H1 (cell line): ENCODE measurements around the gene MELTF. TPM values are rescaled to one million over a fixed set of nuclear protein-coding genes. Genes with fewer than 3 reads are reported as not detected.
A peak's percentile ranks its signal among the peaks of the same experiment; 100 is the strongest.

Experiments
- CTCF ChIA-PET: fragments of 300-600 bp; sonication (Branson Sonifier 250); formaldehyde crosslinking; loops from one replicate; lab custom pipeline; 2021; ENCODE audit not compliant: partially characterized antibody; lab: Charles Lee
- POLR2A ChIA-PET: fragments of 300-600 bp; sonication (Branson Sonifier 250); formaldehyde crosslinking; loops from one replicate; lab custom pipeline; 2021; ENCODE audit warnings: inconsistent platforms; ENCODE audit not compliant: partially characterized antibody; lab: Charles Lee
- DNase-seq, 2 experiments: peaks; one replicate each; pipeline versions ENCODE4 v3.0.0 to v3.0.0-alpha.2; 2010 to 2022; ENCODE audit warnings: low spot score in 2 of 2, low read depth in 1 of 2, mixed read lengths in 1 of 2
- FAIRE-seq: peaks from 2 replicates; lab custom pipeline; 2011; peaks lifted over from hg19 to GRCh38; lab: Jason Lieb, UNC
- H2AFZ ChIP-seq: 2 replicates; pipeline ENCODE4 v1.8.1; 2012; ENCODE audit warnings: low read length, inconsistent platforms
- H2AK5ac ChIP-seq: 2 replicates; pipeline ENCODE4 v1.6.1; 2013; ENCODE audit warnings: low read depth, low read length
- H2BK120ac ChIP-seq: replicated peaks from 2 replicates; pipeline ENCODE3; 2013; ENCODE audit warnings: low read depth, low read length, inconsistent platforms
- H2BK12ac ChIP-seq: 2 replicates; pipeline ENCODE4 v1.6.1; 2013; ENCODE audit warnings: low read depth, low read length
- H2BK15ac ChIP-seq: 2 replicates; pipeline ENCODE4 v1.6.1; 2013; ENCODE audit warnings: low read length
- H2BK20ac ChIP-seq: 2 replicates; pipeline ENCODE4 v1.6.1; 2013; ENCODE audit warnings: low read length
- H2BK5ac ChIP-seq: 2 replicates; pipeline ENCODE4 v1.6.1; 2013; ENCODE audit warnings: low read depth, low read length
- H3K14ac ChIP-seq: 2 replicates; pipeline ENCODE4 v1.6.1; 2013; ENCODE audit warnings: inconsistent platforms; ENCODE audit not compliant: insufficient read length
- H3K18ac ChIP-seq: 2 replicates; pipeline ENCODE4 v1.6.1; 2013; ENCODE audit warnings: low read length; ENCODE audit errors: extremely low read depth
- H3K23ac ChIP-seq: 2 replicates; pipeline ENCODE4 v1.6.1; 2013; ENCODE audit warnings: inconsistent platforms; ENCODE audit not compliant: insufficient read length
- H3K23me2 ChIP-seq: 2 replicates; pipeline ENCODE4 v1.6.1; 2013; ENCODE audit warnings: low read depth, low read length
- H3K27ac ChIP-seq: 2 replicates; pipeline ENCODE4 v1.6.1; 2011; ENCODE audit warnings: low read depth, low read length, inconsistent platforms
- H3K27me3 ChIP-seq, 4 experiments: replicated peaks in 1 of 4; 1 replicate in 1 of 4; 2 replicates in 3 of 4; pipeline versions ENCODE4 v1.6.1 to v1.8.1; 2011 to 2013; ENCODE audit warnings: low read length in 3 of 4, mild to moderate bottlenecking in 3 of 4, inconsistent platforms in 2 of 4, mixed read lengths in 2 of 4, moderate library complexity in 1 of 4; ENCODE audit not compliant: control insufficient read depth in 3 of 4, insufficient read depth in 3 of 4; ENCODE audit errors: extremely low read depth in 1 of 4
- H3K36me3 ChIP-seq, 4 experiments: 2 replicates each; pipeline versions ENCODE4 v1.6.1 to v1.8.1; 2011 to 2013; ENCODE audit warnings: mild to moderate bottlenecking in 4 of 4, low read length in 3 of 4, moderate library complexity in 2 of 4, control low read depth in 1 of 4, inconsistent platforms in 1 of 4; ENCODE audit not compliant: insufficient read depth in 4 of 4, control insufficient read depth in 2 of 4
- H3K4ac ChIP-seq: replicated peaks from 2 replicates; pipeline ENCODE3; 2013; ENCODE audit warnings: low read length, low read depth, mixed read lengths, inconsistent platforms; ENCODE audit not compliant: insufficient read length
- H3K4me1 ChIP-seq, 4 experiments: replicated peaks in 1 of 4; 1 replicate in 1 of 4; 2 replicates in 3 of 4; pipeline versions ENCODE4 v1.6.1 to v1.8.1; 2011 to 2013; ENCODE audit warnings: low read length in 3 of 4, inconsistent platforms in 2 of 4, mixed read lengths in 1 of 4; ENCODE audit not compliant: insufficient read depth in 4 of 4, control insufficient read depth in 3 of 4
- H3K4me2 ChIP-seq, 2 experiments: 2 replicates each; pipeline versions ENCODE4 v1.6.1 to v1.8.1; 2011 to 2013; ENCODE audit warnings: low read depth in 2 of 2, low read length in 2 of 2, control low read depth in 1 of 2, inconsistent platforms in 1 of 2, mild to moderate bottlenecking in 1 of 2; ENCODE audit not compliant: insufficient read depth in 1 of 2
- H3K4me3 ChIP-seq, 4 experiments: fragments of 200-600, 300-600 bp in 1 of 4; sonication (generic), shearing (Covaris generic), sonication (Bioruptor Twin) in 1 of 4; 2 replicates each; pipeline versions ENCODE4 v1.5.1 to v1.8.1; 2011 to 2016; ENCODE audit warnings: low read length in 4 of 4, low read depth in 3 of 4, control low read depth in 2 of 4, inconsistent platforms in 2 of 4, mild to moderate bottlenecking in 2 of 4, mixed read lengths in 1 of 4, moderate library complexity in 1 of 4; ENCODE audit not compliant: insufficient read depth in 2 of 4; ENCODE audit errors: extremely low read depth in 1 of 4
- H3K56ac ChIP-seq: replicated peaks from 2 replicates; pipeline ENCODE3; 2013; ENCODE audit warnings: low read depth, mild to moderate bottlenecking, mixed read lengths, low read length, inconsistent platforms; ENCODE audit not compliant: insufficient read length
- H3K79me1 ChIP-seq: 2 replicates; pipeline ENCODE4 v1.6.1; 2013; ENCODE audit warnings: low read depth, low read length, control low read depth
- H3K79me2 ChIP-seq, 2 experiments: 2 replicates each; pipeline versions ENCODE4 v1.6.1 to v1.8.1; 2012 to 2013; ENCODE audit warnings: low read length in 2 of 2, mild to moderate bottlenecking in 2 of 2, inconsistent platforms in 1 of 2; ENCODE audit not compliant: insufficient read depth in 2 of 2, control insufficient read depth in 1 of 2
- H3K9ac ChIP-seq, 4 experiments: replicated peaks in 1 of 4; 1 replicate in 1 of 4; 2 replicates in 3 of 4; pipeline versions ENCODE4 v1.6.1 to v1.8.1; 2011 to 2013; ENCODE audit warnings: low read depth in 3 of 4, low read length in 3 of 4, control low read depth in 2 of 4, mild to moderate bottlenecking in 2 of 4, moderate library complexity in 2 of 4, inconsistent platforms in 1 of 4; ENCODE audit errors: extremely low read depth in 1 of 4
- H3K9me3 ChIP-seq, 2 experiments: 2 replicates each; pipeline versions ENCODE4 v1.6.1 to v1.8.1; 2012 to 2013; ENCODE audit warnings: mild to moderate bottlenecking in 2 of 2, moderate library complexity in 2 of 2, control low read depth in 1 of 2, inconsistent platforms in 1 of 2, low read depth in 1 of 2, low read length in 1 of 2, mixed read lengths in 1 of 2; ENCODE audit not compliant: insufficient read depth in 2 of 2
- H4K20me1 ChIP-seq, 2 experiments: replicated peaks in 1 of 2; 2 replicates each; pipeline versions ENCODE3 to v1.8.1; 2011 to 2013; ENCODE audit warnings: inconsistent platforms in 2 of 2, low read length in 2 of 2, mild to moderate bottlenecking in 1 of 2; ENCODE audit not compliant: insufficient read depth in 2 of 2, control insufficient read depth in 1 of 2
- H4K5ac ChIP-seq: 2 replicates; pipeline ENCODE4 v1.6.1; 2013; ENCODE audit warnings: low read length, low read depth, mixed read lengths, inconsistent platforms; ENCODE audit not compliant: insufficient read length
- H4K8ac ChIP-seq: 2 replicates; pipeline ENCODE4 v1.8.0; 2013; ENCODE audit warnings: mild to moderate bottlenecking, moderate library complexity, low read length, inconsistent platforms; ENCODE audit not compliant: insufficient read depth; ENCODE audit errors: extremely low read depth
- H4K91ac ChIP-seq: replicated peaks from 2 replicates; pipeline ENCODE3; 2013; ENCODE audit warnings: low read length, mixed read lengths, inconsistent platforms; ENCODE audit not compliant: insufficient read length
- ATF3 ChIP-seq: IDR thresholded peaks from 2 replicates; pipeline ENCODE4 v1.6.1; 2011; ENCODE audit warnings: low read depth, mild to moderate bottlenecking, low read length; ENCODE audit not compliant: insufficient read depth
- BCL11A ChIP-seq, 2 experiments: IDR thresholded peaks; one replicate each; pipeline ENCODE4 v1.6.1; 2011; ENCODE audit warnings: low read depth in 2 of 2, low read length in 2 of 2, mild to moderate bottlenecking in 2 of 2
- CREB1 ChIP-seq: IDR thresholded peaks from 2 replicates; pipeline ENCODE4 v1.6.1; 2012; ENCODE audit warnings: inconsistent platforms
- CTBP2 ChIP-seq: IDR thresholded peaks from 2 replicates; pipeline ENCODE4 v1.7.0; 2011; ENCODE audit warnings: borderline replicate concordance, mild to moderate bottlenecking, moderate library complexity, mixed read lengths, low read length; ENCODE audit not compliant: insufficient read depth, insufficient read length
- EGR1 ChIP-seq: IDR thresholded peaks from 2 replicates; pipeline ENCODE4 v1.6.1; 2011; ENCODE audit warnings: low read depth, low read length, borderline replicate concordance
- EZH2 ChIP-seq: fragments of 200-600 bp; sonication (generic); IDR thresholded peaks from 2 replicates; pipeline ENCODE4 v1.7.1; 2012; ENCODE audit warnings: low read depth, mild to moderate bottlenecking, moderate library complexity, low read length, inconsistent platforms; ENCODE audit not compliant: severe bottlenecking
- FOSL1 ChIP-seq: IDR thresholded peaks from 2 replicates; pipeline ENCODE4 v1.6.1; 2011; ENCODE audit warnings: mild to moderate bottlenecking, low read depth, low read length, moderate library complexity; ENCODE audit not compliant: insufficient read depth
- KDM1A ChIP-seq: fragments of 200-600, 300-600 bp; sonication (generic); IDR thresholded peaks from 2 replicates; pipeline ENCODE4 v1.7.1; 2016; ENCODE audit warnings: mild to moderate bottlenecking, low read length, borderline replicate concordance
- NRF1 ChIP-seq: IDR thresholded peaks from 2 replicates; pipeline ENCODE4 v1.6.1; 2011; ENCODE audit warnings: mild to moderate bottlenecking, low read depth, low read length, improper control_type of control experiment
- POU5F1 ChIP-seq: IDR thresholded peaks from 2 replicates; pipeline ENCODE4 v1.6.1; 2011; ENCODE audit warnings: low read depth, mild to moderate bottlenecking, low read length, moderate library complexity
- SP4 ChIP-seq: IDR thresholded peaks from 2 replicates; pipeline ENCODE4 v1.6.1; 2012; ENCODE audit warnings: low read length, inconsistent platforms
- WGBS, 2 experiments: shearing (Covaris generic) in 1 of 2; methylation state at CpG; one replicate each; pipeline versions ENCODE4 v1.1.6 to v1.1.7; 2013 to 2015; ENCODE audit warnings: low lambda C conversion rate in 2 of 2, mixed read lengths in 2 of 2, inconsistent platforms in 1 of 2, low coverage in 1 of 2, missing lambda C conversion rate in 1 of 2; ENCODE audit not compliant: insufficient replicate concordance in 2 of 2, insufficient coverage in 1 of 2, insufficient read length in 1 of 2; ENCODE audit errors: extremely low coverage in 1 of 2, missing lambda C conversion rate in 1 of 2; 5-methylcytosine and 5-hydroxymethylcytosine counted together
- polyA plus RNA-seq, 7 experiments: library from polyadenylated mRNA; depleted of rRNA in 3 of 7; stranded (reverse) in 5 of 7; unstranded in 2 of 7; fragments of >200 nt in 5 of 7; fragments of 200-250 nt in 2 of 7; gene quantifications; 1 replicate in 5 of 7; 2 replicates in 1 of 7; 4 replicates in 1 of 7; pipeline versions ENCODE4 v1.2.1 to v1.2.3, GENCODE V29; 2011 to 2013; ENCODE audit warnings: missing spikeins in 2 of 7, mixed read lengths in 2 of 7
- total RNA-seq: library from RNA; stranded (reverse); fragmentation: NEBNext Ultra II Directional; extraction: Animal tissue kit (Norgen Biotek cat#: 25700); gene quantifications from 2 replicates; pipeline ENCODE4 v1.2.1, GENCODE V29; 2021

MELTF gene
- total and polyA plus RNA-seq, 2 of the 8 experiments (the other 6 are each of a cell fraction or from before 2014, with no cell fraction given) = 1.7 to 3.5 TPM

- no peak for FAIRE-seq
- no peak overlapping the region for H3K4me2 ChIP-seq
- WGBS, 2 experiments = 93% methylated on average over 19 of the region's 20 CpGs; no CpG with 5 or more reads in 1 of the 2 experiments
- TF ChIP-seq BCL11A (IDR thresholded peaks at IDR 0.05; ENCODE audit: low read depth in 2 of 2, low read length in 2 of 2) (no peak), POU5F1 (no peak), FOSL1 (no peak), EGR1 (no peak), CTBP2 (no peak), KDM1A (no peak), ATF3 (no peak), EZH2 (no peak), SP4 (no peak), NRF1 (no peak), CREB1 (no peak)
Measured at GRCh38 chr3:197001106-197001971, 28.3 kb downstream of the MELTF start.

More at GRCh38 chr3:197001106-197001971, 28.3 kb downstream of the MELTF start:
- H3K4me3 ChIP-seq = no peak overlapping the region
- H3K4me1 ChIP-seq = peaks cover 3 to 7% (median 6%) of the 10 kb centered on the region in 4 experiments
- H3K23me2 ChIP-seq = peaks cover 6% of the 10 kb centered on the region
- no peak overlapping the region for H3K9ac ChIP-seq
- H4K20me1 ChIP-seq = no peaks in the 10 kb centered on the region
- CTCF ChIA-PET = interaction anchor here (0.7 to 19.7 kb wide), 4 partner anchors 9 to 23 kb away, joined by 3 to 245 read pairs (median 7); partner anchors contain the start of gene MELTF
- no peaks in the 10 kb centered on the region for H3K36me3 ChIP-seq
- H2BK5ac ChIP-seq = no peak overlapping the region; the same call in 1 of the 2 replicates
- H3K9me3 ChIP-seq = no peaks in the 10 kb centered on the region
- no peak overlapping the region for H4K91ac ChIP-seq
- no peaks in the 10 kb centered on the region for H3K79me2 ChIP-seq
- 0 out of 2 replicates have a peak overlapping the region, but pooled peaks have one; percentile 39 for H2BK12ac ChIP-seq
- peak overlapping the region; percentile 54 for H4K8ac ChIP-seq
- 0 out of 2 replicates have a peak overlapping the region, but pooled peaks have one; percentile 29 for H2BK20ac ChIP-seq
- no peaks in the 10 kb centered on the region for H3K79me1 ChIP-seq
- no peak overlapping the region for H2AFZ ChIP-seq
- no peak overlapping the region for H4K5ac ChIP-seq
- no peak overlapping the region for H3K27ac ChIP-seq
- H3K27me3 ChIP-seq = peaks cover 0 to 17% (median 17%) of the 10 kb centered on the region in 4 experiments; a peak in 6 of 7 replicates
- H3K14ac ChIP-seq = no peak overlapping the region
- 0 out of 2 replicates have a peak overlapping the region, but pooled peaks have one; percentile 17 for H2AK5ac ChIP-seq
- POLR2A ChIA-PET = no interaction called here
- H2BK120ac ChIP-seq = no peak overlapping the region
- no peak overlapping the region for H3K4ac ChIP-seq
- no peak overlapping the region for H3K23ac ChIP-seq
- H3K56ac ChIP-seq = no peak overlapping the region
- no peak overlapping the region; the same call in 1 of the 2 replicates for H3K18ac ChIP-seq
- DNase-seq = no peak
- H2BK15ac ChIP-seq = no peak overlapping the region
